Lower leg skin (tissue), 4 donors: ENCODE results near the gene ADM2. TPM values are rescaled to one million over a fixed set of nuclear protein-coding genes. Genes with fewer than 3 reads are reported as not detected.

Experiments used
- DNase-seq, 2 donors: peaks; one replicate each; pipeline ENCODE4 v3.0.0-alpha.2; 2019; ENCODE audit warnings: low spot score in 2 of 2
- H3K4me3 ChIP-seq: fragments of 200-600 bp; sonication (generic); 2 replicates; pipeline ENCODE4 v1.5.1; 2017; ENCODE audit warnings: mild to moderate bottlenecking, low read depth; ENCODE audit not compliant: poor library complexity, severe bottlenecking
- CTCF ChIP-seq, 3 donors: fragments of 450-650 bp; IDR thresholded peaks; one replicate each; pipeline ENCODE4 v1.5.1; 2016; ENCODE audit warnings: antibody characterized with exemption in 3 of 3, mild to moderate bottlenecking in 3 of 3, moderate library complexity in 2 of 3
- POLR2A ChIP-seq, 2 donors: fragments of 450-650 bp; IDR thresholded peaks; one replicate each; pipeline ENCODE4 v1.6.1; 2016 to 2017; ENCODE audit warnings: antibody characterized with exemption in 2 of 2, mild to moderate bottlenecking in 1 of 2, moderate library complexity in 1 of 2
- WGBS, 2 donors: methylation state at CpG; one replicate each; pipeline ENCODE4 v1.1.5; 2018; 5-methylcytosine and 5-hydroxymethylcytosine counted together
- intact Hi-C: fragments of 100-400 bp; cut with DNase I; formaldehyde crosslinking; loops from one replicate; pipeline ENCODE4 v1.15.0; 2023; ENCODE audit warnings: low total_unique reads
- total RNA-seq, 4 donors: library from RNA; depleted of rRNA; stranded (reverse); fragments of >200 nt; gene quantifications; one replicate each; pipeline ENCODE4 v1.1.0, GENCODE V29; 2016

Gene ADM2
- total RNA-seq, 4 donors from 2014 or later = 0.19 to 0.56 (median 0.52) TPM; not detected in 1

DNA sequence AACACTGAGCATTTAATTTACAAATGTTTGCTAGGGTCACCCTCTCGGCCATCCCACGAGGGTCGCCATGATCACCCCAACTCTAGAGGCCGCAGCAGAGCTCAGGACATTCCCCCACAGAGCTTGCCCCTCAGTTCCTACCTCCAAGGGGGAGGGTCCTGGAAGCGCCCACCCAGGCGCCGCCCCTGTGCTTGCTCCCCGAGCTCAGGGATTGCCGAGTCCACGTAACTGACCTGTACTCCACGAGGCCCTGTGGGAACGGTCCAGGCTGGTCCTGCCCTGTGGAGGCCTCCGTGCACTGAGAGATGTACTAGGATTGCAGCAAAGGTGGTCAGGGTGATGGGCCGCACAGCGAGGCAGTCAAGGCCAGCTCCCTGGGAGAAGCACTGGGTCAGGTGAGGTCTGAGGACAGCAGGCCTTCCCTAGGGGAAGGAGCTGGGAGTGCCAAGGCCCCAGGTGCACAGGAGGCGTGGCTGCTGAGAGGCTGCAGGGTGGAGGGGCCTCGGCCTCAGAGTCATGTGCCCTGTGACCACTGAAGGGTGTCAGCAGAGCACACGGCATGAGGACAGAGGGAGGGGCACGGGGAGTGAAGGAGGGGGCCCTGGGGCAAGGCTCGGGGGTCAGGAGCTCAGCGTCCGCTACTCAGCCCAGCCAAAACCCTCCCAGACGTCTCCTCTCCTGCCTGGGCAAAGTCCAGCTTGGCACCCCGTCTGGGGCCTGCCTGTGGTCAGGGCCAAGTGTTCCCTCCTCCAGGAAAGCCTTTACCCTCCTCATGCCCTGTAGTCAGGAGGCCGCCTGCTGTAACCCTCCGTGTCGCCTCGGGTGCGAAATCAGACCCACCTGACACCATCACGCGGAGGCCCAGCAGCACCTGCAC is 2.9 kb downstream of the ADM2 start:
- TF ChIP-seq CTCF (IDR thresholded peaks at IDR 0.05) = no peak
- TF ChIP-seq POLR2A (IDR thresholded peaks at IDR 0.05) = no peak
- 82 to 85% methylated on average over 24 to 31 of the region's 31 CpGs for WGBS, 2 donors
- intact Hi-C loops = no loop called here
- H3K4me3 ChIP-seq = no peak overlapping the region
- DNase-seq = no peak

GRCh38 chr22:50485221-50486131 is 4.1 kb downstream of the ADM2 start:
- no peak overlapping the region for H3K4me3 ChIP-seq
- intact Hi-C loops = no loop called here
- TF ChIP-seq CTCF (IDR thresholded peaks at IDR 0.05) (no peak), POLR2A (IDR thresholded peaks at IDR 0.05) (no peak)
- DNase-seq = peak in 1 of 2 donors; percentile 83
- whole genome bisulfite sequencing, 2 donors = 58 to 62% methylated on average over 29 of the region's 29 CpGs

DNA sequence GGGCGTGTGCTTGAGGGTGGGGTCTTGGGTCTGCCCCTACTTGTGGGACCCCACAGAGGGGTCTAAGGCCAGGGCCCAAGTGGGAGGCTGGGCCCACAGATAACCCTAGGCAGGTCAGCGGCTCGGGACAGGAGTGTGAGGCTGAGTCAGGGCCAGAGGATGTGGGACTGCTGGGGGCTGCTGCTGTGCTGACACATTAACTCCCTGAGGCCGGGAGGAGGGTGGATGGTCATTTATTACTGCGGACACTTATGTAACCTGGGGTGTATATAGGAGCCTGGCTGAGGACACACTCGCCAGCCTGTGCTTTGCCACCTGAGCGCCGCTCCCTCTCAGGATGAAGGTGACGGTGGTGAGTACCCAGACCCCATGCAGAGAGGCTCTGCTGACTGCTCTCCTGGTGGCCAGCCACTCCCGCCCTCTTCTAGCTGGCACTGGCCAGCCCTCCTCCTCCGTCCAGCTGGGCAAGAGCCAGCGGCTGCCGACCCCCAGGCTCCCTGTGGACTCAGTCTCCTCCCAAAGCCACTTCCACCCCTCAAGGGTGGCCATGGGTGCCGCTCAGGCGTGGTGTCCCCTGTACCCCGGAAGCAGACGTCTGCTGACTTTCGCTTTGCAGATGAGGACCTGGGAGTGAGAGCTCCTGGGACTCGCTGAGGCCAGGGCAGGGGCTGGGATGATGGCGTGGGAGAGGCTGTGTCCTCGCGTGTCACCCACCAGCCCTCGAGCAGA is 5.4 kb downstream of the ADM2 start, which contains the start of gene MIOX:
Gene MIOX, plus strand, starts transcription at position 299 of the 729 bp plus-strand sequence. Its CDS starts 39 bp downstream, at position 338.
- WGBS, 2 donors = 65 to 79% methylated on average over 14 to 23 of the region's 23 CpGs
- intact Hi-C loops = no loop called here
- DNase-seq = no peak
- no peak within 1 kb of the TSS for H3K4me3 ChIP-seq
- no peak for TF ChIP-seq CTCF (IDR thresholded peaks at IDR 0.05)
- TF ChIP-seq POLR2A (IDR thresholded peaks at IDR 0.05) = no peak

- TF ChIP-seq POLR2A (IDR thresholded peaks at IDR 0.05) (no peak), CTCF (IDR thresholded peaks at IDR 0.05) (no peak)
- intact Hi-C loops = no loop called here
- 79 to 81% methylated on average over 14 to 23 of the region's 23 CpGs for whole genome bisulfite sequencing, 2 donors
- DNase-seq = no peak
- no peak overlapping the region for H3K4me3 ChIP-seq
Measured at GRCh38 chr22:50487290-50488005, 6.1 kb downstream of the ADM2 start.
